Measurements from ENCODE around the gene PTDSS2. TPM values are rescaled to one million over a fixed set of nuclear protein-coding genes. Genes with fewer than 3 reads are reported as not detected.
A peak's percentile ranks its signal among the peaks of the same experiment; 100 is the strongest.
"Not testable (repeated sequence)": the region's sequence is repeated elsewhere in the genome, so short reads cannot be mapped to it uniquely, and the experiment has no call there.

Gene PTDSS2
- polyA plus RNA-seq, 4 donors, result 9.5 to 20.3 (median 15.4) TPM

DNA sequence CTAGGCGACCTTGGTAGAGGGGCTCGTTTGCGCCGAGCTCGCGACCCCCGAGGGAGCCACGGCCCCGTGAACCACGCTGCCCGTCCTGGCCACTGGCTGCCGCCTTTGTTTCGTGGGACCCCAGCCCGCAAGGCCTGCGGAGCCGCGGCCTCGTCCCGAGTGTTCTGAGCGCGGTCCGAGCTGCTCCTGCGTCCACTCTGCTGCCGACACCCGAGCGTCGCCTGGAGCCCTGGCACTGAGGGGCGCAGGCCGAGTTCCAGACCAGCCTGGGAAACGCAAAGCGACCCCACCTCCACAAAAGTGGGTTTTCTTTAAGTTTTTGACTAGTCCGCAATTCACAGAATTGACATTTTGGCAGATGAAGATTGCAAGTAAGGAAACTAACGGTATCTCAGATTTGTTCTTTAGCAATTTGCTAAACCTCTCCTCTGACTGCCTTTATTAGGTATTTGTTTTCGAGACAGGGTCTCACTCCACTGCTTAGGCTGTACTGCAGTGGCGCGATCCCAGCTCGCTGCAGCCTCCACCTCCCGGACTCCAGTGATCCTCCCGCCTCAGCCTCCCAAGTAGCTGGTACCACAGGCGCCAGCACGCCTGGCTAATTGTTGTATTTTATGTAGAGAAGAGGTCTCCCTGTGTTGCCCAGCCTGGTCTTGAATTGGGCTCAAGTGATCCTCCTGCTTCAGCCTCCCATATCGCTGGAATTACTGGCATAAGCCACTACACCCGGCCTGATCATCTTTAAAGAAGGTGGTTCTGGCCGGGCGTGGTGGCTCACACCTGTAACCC lies 57.8 kb downstream of the PTDSS2 start:
- 42 to 59% (median 57%) methylated on average over 43 to 45 of the region's 45 CpGs for WGBS, 3 donors
- no peaks in the 10 kb centered on the region for H3K27me3 ChIP-seq (ENCODE audit: control insufficient read depth in 3 of 3, insufficient read depth in 3 of 3, low read length in 3 of 3)
- peak overlapping the region; percentile 11 to 56 (median 38) for H3K27ac ChIP-seq (ENCODE audit: low read depth in 1 of 3, low read length in 2 of 3)
- H3K4me3 ChIP-seq (ENCODE audit: low read depth in 1 of 3, low read length in 3 of 3), result peak overlapping the region; percentile 34 to 65 (median 45)
- peaks cover 0 to 40% (median 3%) of the 10 kb centered on the region in 3 donors for H3K36me3 ChIP-seq (ENCODE audit: control insufficient read depth in 3 of 3, insufficient read depth in 2 of 3, low read depth in 1 of 3, low read length in 3 of 3)
- FAIRE-seq (no peak), DNase-seq (no peak)
- peaks cover 3 to 26% (median 7%) of the 10 kb centered on the region in 3 donors for H3K4me1 ChIP-seq (ENCODE audit: control insufficient read depth in 3 of 3, insufficient read depth in 2 of 3, low read depth in 1 of 3, low read length in 2 of 3)
- no peaks in the 10 kb centered on the region for H3K9me3 ChIP-seq (ENCODE audit: control insufficient read depth in 2 of 2, insufficient read depth in 1 of 2, low read depth in 1 of 2, low read length in 1 of 2)

DNA sequence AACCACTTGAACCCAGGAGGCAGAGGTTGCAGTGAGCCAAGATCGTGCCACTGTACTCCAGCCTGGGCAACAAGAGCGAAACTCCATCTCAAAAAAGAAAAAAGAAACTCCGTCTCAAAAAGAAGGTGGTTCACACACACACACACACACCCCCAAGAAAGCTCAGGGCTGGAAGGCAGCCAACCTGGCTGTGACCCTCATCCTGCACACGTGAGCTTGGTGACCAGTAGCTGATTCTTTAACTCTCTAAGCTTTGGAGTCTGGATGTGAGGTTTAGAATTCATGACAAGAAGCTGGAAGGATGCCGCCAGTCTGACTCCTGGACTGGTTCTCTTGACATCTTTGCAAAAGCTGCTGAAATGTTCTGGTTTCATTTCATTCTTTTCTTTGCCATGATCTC lies 58.9 kb downstream of the PTDSS2 start:
- no peak overlapping the region for H3K27ac ChIP-seq (ENCODE audit: low read depth in 1 of 3, low read length in 2 of 3)
- peaks cover 3 to 23% (median 7%) of the 10 kb centered on the region in 3 donors for H3K4me1 ChIP-seq (ENCODE audit: control insufficient read depth in 3 of 3, insufficient read depth in 2 of 3, low read depth in 1 of 3, low read length in 2 of 3)
- H3K27me3 ChIP-seq (ENCODE audit: control insufficient read depth in 3 of 3, insufficient read depth in 3 of 3, low read length in 3 of 3), result no peaks in the 10 kb centered on the region
- peaks cover 0 to 46% (median 3%) of the 10 kb centered on the region in 3 donors for H3K36me3 ChIP-seq (ENCODE audit: control insufficient read depth in 3 of 3, insufficient read depth in 2 of 3, low read depth in 1 of 3, low read length in 3 of 3)
- no peaks in the 10 kb centered on the region for H3K9me3 ChIP-seq (ENCODE audit: control insufficient read depth in 2 of 2, insufficient read depth in 1 of 2, low read depth in 1 of 2, low read length in 1 of 2)
- DNase-seq, result no peak
- WGBS, 3 donors, result 83 to 95% (median 92%) methylated on average over 5 of the region's 5 CpGs
- FAIRE-seq, result no peak
- no peak overlapping the region for H3K4me3 ChIP-seq (ENCODE audit: low read depth in 1 of 3, low read length in 3 of 3)

DNA sequence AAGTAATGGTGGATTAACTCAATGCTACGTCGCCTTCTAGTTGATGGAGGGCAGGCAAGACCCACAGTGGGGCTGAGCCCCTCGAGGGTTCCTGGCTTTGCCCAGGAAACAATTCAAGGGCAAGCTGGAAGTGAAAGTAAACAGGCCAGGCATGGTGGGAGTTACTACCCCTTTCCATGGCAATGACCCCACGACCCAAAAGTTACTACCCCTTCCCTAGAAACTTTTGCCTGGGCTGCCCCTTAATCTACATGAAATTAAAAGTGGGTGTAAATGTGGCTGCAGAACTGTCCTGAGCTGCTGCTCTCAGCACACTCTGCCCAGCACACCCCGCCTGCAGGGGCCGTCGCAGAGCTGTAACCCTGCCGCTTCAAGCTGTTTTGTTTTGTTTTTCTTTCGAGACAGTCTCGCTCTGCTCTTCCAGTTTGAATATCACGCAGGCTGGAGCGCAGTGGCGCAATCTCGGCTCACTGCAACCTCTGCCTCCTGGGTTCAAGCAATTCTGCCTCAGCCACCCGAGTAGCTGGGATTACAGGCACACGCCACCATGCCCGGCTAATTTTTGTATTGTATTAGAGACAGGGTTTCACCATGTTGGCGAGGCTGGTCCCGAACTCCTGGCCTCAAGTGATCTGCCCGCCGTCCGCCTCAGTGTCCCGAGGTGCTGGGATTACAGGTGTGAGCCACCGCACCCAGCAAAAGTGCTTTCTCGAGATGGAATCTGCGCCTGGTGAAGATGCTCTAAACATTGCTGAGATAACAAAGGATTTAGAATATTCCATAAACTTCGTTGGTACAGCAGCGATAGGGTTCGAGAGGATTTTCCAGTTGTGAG lies 62.9 kb downstream of the PTDSS2 start:
- FAIRE-seq, result no peak
- Histone ChIP-seq H3K36me3 (ENCODE audit: control insufficient read depth in 3 of 3, insufficient read depth in 2 of 3, low read depth in 1 of 3, low read length in 3 of 3) (peaks cover 0 to 57% (median 3%) of the 10 kb centered on the region in 3 donors), H3K27me3 (ENCODE audit: control insufficient read depth in 3 of 3, insufficient read depth in 3 of 3, low read length in 3 of 3) (no peaks in the 10 kb centered on the region), H3K9me3 (ENCODE audit: control insufficient read depth in 2 of 2, insufficient read depth in 1 of 2, low read depth in 1 of 2, low read length in 1 of 2) (peaks cover 0 to 19% of the 10 kb centered on the region in 2 donors), H3K4me3 (ENCODE audit: low read depth in 1 of 3, low read length in 3 of 3) (no peak overlapping the region), H3K27ac (ENCODE audit: low read depth in 1 of 3, low read length in 2 of 3) (no peak overlapping the region), H3K4me1 (ENCODE audit: control insufficient read depth in 3 of 3, insufficient read depth in 2 of 3, low read depth in 1 of 3, low read length in 2 of 3) (no peaks in the 10 kb centered on the region)
- no peak for DNase-seq
- WGBS, 3 donors, result 91 to 93% (median 93%) methylated on average over 29 of the region's 29 CpGs

DNA sequence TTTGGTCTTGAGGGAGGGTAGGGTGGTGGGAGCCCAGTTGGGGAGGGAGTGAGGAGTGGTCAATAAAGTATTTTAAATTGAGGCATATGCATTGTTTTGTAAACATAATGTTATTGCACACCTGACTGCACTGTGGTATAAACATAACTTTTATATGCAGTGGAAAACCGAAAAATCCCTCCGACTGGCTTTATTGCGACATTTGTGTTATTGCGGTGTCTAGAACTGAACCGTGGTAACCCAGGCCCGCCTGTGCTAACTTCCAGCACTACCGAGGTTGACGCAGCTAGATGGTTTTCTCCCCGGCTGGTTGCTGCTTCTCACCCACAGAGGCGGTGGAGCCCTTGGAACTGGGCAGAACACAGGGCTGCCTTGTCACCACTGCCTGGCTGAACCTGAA lies 64.5 kb downstream of the PTDSS2 start:
- H3K4me1 ChIP-seq (ENCODE audit: control insufficient read depth in 3 of 3, insufficient read depth in 2 of 3, low read depth in 1 of 3, low read length in 2 of 3), result no peaks in the 10 kb centered on the region

DNA sequence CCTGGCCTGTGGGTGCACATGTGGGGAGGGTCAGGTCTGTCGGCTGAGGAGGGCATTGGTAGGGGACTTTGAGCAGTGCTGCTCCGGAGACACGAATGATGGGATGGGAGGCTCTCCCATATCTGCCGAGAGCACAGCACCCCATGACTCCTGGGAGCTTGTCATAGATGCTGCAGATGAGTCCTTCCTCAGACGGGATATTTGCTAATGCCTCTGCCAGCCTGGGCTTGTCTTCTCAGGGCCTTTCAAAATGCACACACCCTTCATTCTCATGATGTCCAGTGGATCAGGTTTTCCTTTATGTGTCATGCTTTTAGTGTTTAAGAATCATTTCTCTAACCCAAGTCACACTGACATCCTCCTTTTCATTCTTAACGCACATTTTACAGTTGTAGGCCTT lies 65.1 kb downstream of the PTDSS2 start:
- 92 to 97% (median 96%) methylated on average over 6 of the region's 6 CpGs for WGBS, 3 donors
- no peak for FAIRE-seq
- DNase-seq, result no peak
- Histone ChIP-seq H3K4me1 (ENCODE audit: control insufficient read depth in 3 of 3, insufficient read depth in 2 of 3, low read depth in 1 of 3, low read length in 2 of 3) (no peaks in the 10 kb centered on the region), H3K4me3 (ENCODE audit: low read depth in 1 of 3, low read length in 3 of 3) (no peak overlapping the region), H3K9me3 (ENCODE audit: control insufficient read depth in 2 of 2, insufficient read depth in 1 of 2, low read depth in 1 of 2, low read length in 1 of 2) (peaks cover 0 to 28% of the 10 kb centered on the region in 2 donors), H3K36me3 (ENCODE audit: control insufficient read depth in 3 of 3, insufficient read depth in 2 of 3, low read depth in 1 of 3, low read length in 3 of 3) (peaks cover 0 to 40% (median 3%) of the 10 kb centered on the region in 3 donors), H3K27me3 (ENCODE audit: control insufficient read depth in 3 of 3, insufficient read depth in 3 of 3, low read length in 3 of 3) (no peaks in the 10 kb centered on the region), H3K27ac (ENCODE audit: low read depth in 1 of 3, low read length in 2 of 3) (no peak overlapping the region)

More for the DNA sequence above, 64.5 kb downstream of the PTDSS2 start:
- H3K36me3 ChIP-seq (ENCODE audit: control insufficient read depth in 3 of 3, insufficient read depth in 2 of 3, low read depth in 1 of 3, low read length in 3 of 3), result peaks cover 0 to 45% (median 3%) of the 10 kb centered on the region in 3 donors
- H3K4me3 ChIP-seq (ENCODE audit: low read depth in 1 of 3, low read length in 3 of 3), result no peak overlapping the region
- no peak overlapping the region for H3K27ac ChIP-seq (ENCODE audit: low read depth in 1 of 3, low read length in 2 of 3)
- FAIRE-seq (no peak), DNase-seq (no peak)
- peaks cover 0 to 28% of the 10 kb centered on the region in 2 donors for H3K9me3 ChIP-seq (ENCODE audit: control insufficient read depth in 2 of 2, insufficient read depth in 1 of 2, low read depth in 1 of 2, low read length in 1 of 2)
- 87 to 92% (median 91%) methylated on average over 10 of the region's 10 CpGs for WGBS, 3 donors
- no peaks in the 10 kb centered on the region for H3K27me3 ChIP-seq (ENCODE audit: control insufficient read depth in 3 of 3, insufficient read depth in 3 of 3, low read length in 3 of 3)

DNA sequence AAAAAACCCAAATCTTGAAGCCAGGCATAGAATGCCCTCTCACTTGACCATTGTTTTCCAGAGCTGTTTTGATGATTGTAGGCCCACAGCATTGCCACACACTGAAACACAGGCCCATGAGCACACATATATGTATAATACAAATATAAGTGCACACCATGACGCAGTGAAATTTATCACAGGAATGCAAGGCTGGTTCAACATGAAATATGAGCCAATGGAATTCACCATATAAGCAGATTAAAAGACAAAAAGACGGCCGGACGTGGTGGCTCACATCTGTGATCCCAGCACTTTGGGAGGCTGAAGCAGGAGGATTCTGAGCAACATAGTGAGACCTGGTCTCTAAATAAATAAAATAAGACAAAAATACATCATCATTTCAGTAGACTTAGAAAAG lies 66.3 kb downstream of the PTDSS2 start:
- Histone ChIP-seq H3K9me3 (ENCODE audit: control insufficient read depth in 2 of 2, insufficient read depth in 1 of 2, low read depth in 1 of 2, low read length in 1 of 2) (peaks cover 0 to 39% of the 10 kb centered on the region in 2 donors), H3K27me3 (ENCODE audit: control insufficient read depth in 3 of 3, insufficient read depth in 3 of 3, low read length in 3 of 3) (no peaks in the 10 kb centered on the region), H3K36me3 (ENCODE audit: control insufficient read depth in 3 of 3, insufficient read depth in 2 of 3, low read depth in 1 of 3, low read length in 3 of 3) (peaks cover 0 to 32% (median under 1%) of the 10 kb centered on the region in 3 donors), H3K4me1 (ENCODE audit: control insufficient read depth in 3 of 3, insufficient read depth in 2 of 3, low read depth in 1 of 3, low read length in 2 of 3) (no peaks in the 10 kb centered on the region), H3K27ac (ENCODE audit: low read depth in 1 of 3, low read length in 2 of 3) (no peak overlapping the region), H3K4me3 (ENCODE audit: low read depth in 1 of 3, low read length in 3 of 3) (no peak overlapping the region)
- 94 to 100% (median 98%) methylated on average over 4 of the region's 4 CpGs for WGBS, 3 donors
- DNase-seq (no peak), FAIRE-seq (no peak)

DNA sequence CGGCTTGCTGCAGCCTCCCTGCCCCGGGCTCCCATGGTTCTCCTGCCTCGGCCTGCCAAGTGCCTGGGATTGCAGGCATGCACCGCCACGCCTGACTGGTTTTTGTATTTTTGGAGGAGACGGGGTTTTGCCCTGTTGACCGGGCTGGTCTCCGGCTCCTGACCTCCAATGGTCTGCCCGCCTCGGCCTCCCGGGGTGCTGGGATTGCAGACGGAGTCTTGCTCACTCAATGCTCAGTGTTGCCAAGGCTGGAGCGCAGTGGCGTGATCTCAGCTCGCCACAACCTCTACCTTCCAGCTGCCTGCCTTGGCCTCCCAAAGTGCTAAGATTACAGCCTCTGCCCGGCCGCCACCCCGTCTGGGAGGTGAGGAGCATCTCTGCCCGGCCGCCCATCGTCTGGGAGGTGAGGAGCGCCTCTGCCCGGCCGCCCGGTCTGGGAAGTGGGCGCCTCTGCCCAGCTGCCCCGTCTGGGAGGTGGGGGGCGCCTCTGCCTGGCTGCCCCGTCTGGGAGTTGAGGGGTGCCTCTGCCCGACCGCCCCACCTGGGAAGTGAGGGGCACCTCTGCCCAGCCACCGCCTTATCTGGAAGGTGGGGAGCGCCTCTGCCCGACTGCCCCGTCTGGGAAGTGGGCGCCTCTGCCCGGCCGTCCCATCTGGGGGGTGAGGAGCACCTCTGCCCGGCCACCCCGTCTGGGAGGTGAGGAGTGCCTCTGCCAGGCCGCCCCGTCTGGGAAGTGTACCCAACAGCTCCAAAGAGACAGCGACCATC lies 67.0 kb downstream of the PTDSS2 start:
- not testable (repeated sequence) for H3K4me1 ChIP-seq (ENCODE audit: control insufficient read depth in 3 of 3, insufficient read depth in 2 of 3, low read depth in 1 of 3, low read length in 2 of 3); H3K27me3 ChIP-seq (ENCODE audit: control insufficient read depth in 3 of 3, insufficient read depth in 3 of 3, low read length in 3 of 3); H3K4me3 ChIP-seq (ENCODE audit: low read depth in 1 of 3, low read length in 3 of 3); H3K27ac ChIP-seq (ENCODE audit: low read depth in 1 of 3, low read length in 2 of 3); FAIRE-seq; DNase-seq
- WGBS, 3 donors, result 95 to 97% (median 97%) methylated on average over 38 to 43 of the region's 43 CpGs
- Histone ChIP-seq H3K36me3 (ENCODE audit: control insufficient read depth in 3 of 3, insufficient read depth in 2 of 3, low read depth in 1 of 3, low read length in 3 of 3) (peaks cover 0 to 27% (median 0%) of the 10 kb centered on the region in 3 donors), H3K9me3 (ENCODE audit: control insufficient read depth in 2 of 2, insufficient read depth in 1 of 2, low read depth in 1 of 2, low read length in 1 of 2) (peaks cover 0 to 40% of the 10 kb centered on the region in 2 donors)
